Naive thymus-derived CD4-positive, alpha-beta T cell (primary cell): ENCODE results near the gene TM9SF2. TPM values are rescaled to one million over a fixed set of nuclear protein-coding genes. Genes with fewer than 3 reads are reported as not detected.

Source experiments
- ATAC-seq: fragments of 150-1000 bp; cut with Tn5 transposase; 2 replicates; pipeline ENCODE4 v1.10.0; 2021; ENCODE audit warnings: mild to moderate bottlenecking, moderate library complexity
- CTCF ChIA-PET: fragments of 350-600 bp; sonication (Branson Sonifier 250); formaldehyde crosslinking; loops from one replicate; lab custom pipeline; 2021; ENCODE audit warnings: antibody characterized with exemption; lab: Charles Lee
- POLR2A ChIA-PET: fragments of 350-600 bp; sonication (Branson Sonifier 250); formaldehyde crosslinking; loops from one replicate; lab custom pipeline; 2021; ENCODE audit warnings: antibody characterized with exemption, inconsistent platforms; lab: Charles Lee
- DNase-seq, 9 donors: peaks; one replicate each; pipeline versions ENCODE4 v3.0.0 to v3.0.0-alpha.2; 2020 to 2022; ENCODE audit warnings: mixed read lengths in 1 of 9
- H3K27ac ChIP-seq: one replicate; pipeline ENCODE4 v1.7.0; 2013; ENCODE audit warnings: mild to moderate bottlenecking, low read depth, low read length, moderate library complexity
- H3K27me3 ChIP-seq, 2 donors: one replicate each; pipeline ENCODE4 v1.7.0; 2013; ENCODE audit warnings: low read length in 2 of 2, mild to moderate bottlenecking in 2 of 2, moderate library complexity in 2 of 2; ENCODE audit not compliant: control insufficient read depth in 2 of 2, insufficient read depth in 2 of 2
- H3K36me3 ChIP-seq, 3 experiments: 1 replicate in 2 of 3; 2 replicates in 1 of 3; pipeline ENCODE4 v1.7.0; 2013; ENCODE audit warnings: low read length in 3 of 3, mild to moderate bottlenecking in 3 of 3, moderate library complexity in 1 of 3; ENCODE audit not compliant: insufficient read depth in 3 of 3, control insufficient read depth in 2 of 3
- H3K4me1 ChIP-seq, 2 donors: one replicate each; pipeline ENCODE4 v1.7.0; 2013; ENCODE audit warnings: low read length in 2 of 2, mild to moderate bottlenecking in 2 of 2, moderate library complexity in 1 of 2; ENCODE audit not compliant: control insufficient read depth in 2 of 2, insufficient read depth in 2 of 2
- H3K4me3 ChIP-seq: 2 replicates; pipeline ENCODE4 v1.7.0; 2013; ENCODE audit warnings: mild to moderate bottlenecking, low read length
- H3K9me3 ChIP-seq, 3 experiments: 1 replicate in 2 of 3; 2 replicates in 1 of 3; pipeline ENCODE4 v1.7.0; 2013; ENCODE audit warnings: low read length in 3 of 3; ENCODE audit not compliant: control insufficient read depth in 2 of 3
- H3K27ac Mint-ChIP-seq, 9 donors: one replicate each; pipeline ENCODE4 v1.8.0; 2020 to 2022; ENCODE audit warnings: mixed read lengths in 9 of 9, mild to moderate bottlenecking in 8 of 9, moderate library complexity in 5 of 9, inconsistent platforms in 2 of 9
- H3K27me3 Mint-ChIP-seq, 5 donors: one replicate each; pipeline ENCODE4 v1.8.0; 2021 to 2022; ENCODE audit warnings: mixed read lengths in 5 of 5, mild to moderate bottlenecking in 1 of 5
- H3K36me3 Mint-ChIP-seq, 5 donors: one replicate each; pipeline ENCODE4 v1.8.0; 2020 to 2022; ENCODE audit warnings: mixed read lengths in 5 of 5, mild to moderate bottlenecking in 3 of 5, inconsistent platforms in 1 of 5
- H3K4me1 Mint-ChIP-seq, 7 donors: one replicate each; pipeline ENCODE4 v1.8.0; 2020 to 2022; ENCODE audit warnings: mixed read lengths in 7 of 7, mild to moderate bottlenecking in 3 of 7, inconsistent platforms in 1 of 7
- H3K4me3 Mint-ChIP-seq, 10 donors: one replicate each; pipeline ENCODE4 v1.8.0; 2020 to 2022; ENCODE audit warnings: mild to moderate bottlenecking in 10 of 10, mixed read lengths in 10 of 10, moderate library complexity in 6 of 10, inconsistent platforms in 2 of 10
- H3K9me3 Mint-ChIP-seq, 11 donors: one replicate each; pipeline ENCODE4 v1.8.0; 2020 to 2022; ENCODE audit warnings: mixed read lengths in 11 of 11, mild to moderate bottlenecking in 4 of 11, inconsistent platforms in 1 of 11, moderate library complexity in 1 of 11
- intact Hi-C, 2 donors: fragments of 100-400 bp; cut with micrococcal nuclease; formaldehyde crosslinking; loops; one replicate each; pipeline ENCODE4 v1.15.1; 2023
- polyA plus RNA-seq, 2 donors: library from polyadenylated mRNA; unstranded; fragments of 300-500 nt; fragmentation: Illumina TruSeq; gene quantifications; one replicate each; pipeline ENCODE4 v1.2.3, GENCODE V29; 2021
- total RNA-seq, 6 experiments: library from RNA in 5 of 6; stranded (reverse) in 5 of 6; gene quantifications; 1 replicate in 5 of 6; 2 replicates in 1 of 6; pipeline ENCODE4 v1.2.3 and lab custom pipeline; 2021 to 2026

The TM9SF2 gene
- total and polyA plus RNA-seq, 7 experiments from 2014 or later = 38.0 to 81.9 (median 53.6) TPM

DNA sequence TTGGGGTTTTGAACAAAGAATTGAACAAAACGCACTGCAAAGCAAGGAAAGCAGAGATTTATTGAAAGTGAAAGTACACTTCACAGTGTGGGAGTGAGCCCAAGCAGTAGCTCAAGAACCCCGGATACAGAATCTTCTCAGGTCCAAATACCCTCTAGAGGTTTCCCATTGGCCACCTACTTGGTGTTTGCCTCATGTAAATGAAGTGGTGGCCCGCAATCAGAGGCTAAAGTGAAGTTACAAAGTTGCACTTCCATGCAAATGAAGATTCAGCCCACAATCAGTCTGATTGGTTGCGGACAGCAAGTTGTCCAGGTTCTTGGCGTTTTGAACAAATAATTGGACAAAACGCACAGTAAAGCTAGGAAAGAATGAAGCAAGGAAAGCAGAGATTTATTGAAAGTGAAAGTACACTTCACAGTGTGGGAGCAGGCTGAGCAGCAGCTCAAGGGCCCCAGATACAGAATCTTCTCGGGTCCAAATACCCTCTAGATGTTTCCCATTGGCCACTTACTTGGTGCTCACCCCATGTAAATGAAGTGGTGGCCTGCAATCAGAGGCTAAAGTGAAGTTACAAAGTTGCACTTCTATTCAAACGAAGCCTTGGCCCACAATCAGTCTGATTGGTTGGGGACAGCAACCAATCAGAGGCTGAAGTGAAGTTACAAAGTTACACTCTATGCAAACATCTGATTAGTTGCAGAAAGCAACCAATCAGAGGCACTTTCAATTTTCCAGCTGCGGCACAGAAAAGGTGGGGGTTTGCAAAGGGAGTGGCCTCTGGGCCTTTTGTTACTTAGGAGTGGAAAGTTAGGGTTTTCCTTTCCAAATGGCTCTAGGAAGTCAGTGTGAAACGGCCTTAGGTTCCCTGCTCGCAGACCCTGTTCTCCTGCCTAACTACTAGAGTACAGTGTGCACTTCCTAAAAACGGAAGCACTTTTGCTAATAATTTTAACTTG, 4.8 kb upstream of the TM9SF2 start:
- POLR2A ChIA-PET = interaction anchor here (0.6 to 2.1 kb wide), 12 partner anchors 9 to 277 kb away, joined by 3 to 8 read pairs (median 4); partner anchors contain the start of gene CLYBL
- intact Hi-C loops = loop anchor here (1.0 to 5.0 kb wide), 13 partner anchors 8 to 919 kb away; partner anchors contain the start of genes GPR183 (in 2 of the 2), STK24 (in 1 of the 2), UBAC2 (in 1 of the 2) and ZIC2 (in 1 of the 2)
- peaks cover 4 to 28% (median 15%) of the 10 kb centered on the region in 5 donors for H3K36me3 Mint-ChIP-seq
- DNase-seq (peak; percentile 13 to 84 (median 79)), ATAC-seq (peak; percentile 52)
- CTCF ChIA-PET = interaction anchor here (0.6 to 1.9 kb wide), 4 partner anchors 10 to 319 kb away, joined by 3 to 5 read pairs (median 4); no protein-coding TSS in a partner anchor
- peaks cover 22 to 39% of the 10 kb centered on the region in 2 donors for H3K4me1 ChIP-seq
- H3K4me3 Mint-ChIP-seq = peak overlapping the region; percentile 89 to 99 (median 94)
- H3K27ac Mint-ChIP-seq = peak overlapping the region; percentile 92 to 99 (median 97)
- peaks cover 0 to 4% (median 0%) of the 10 kb centered on the region in 5 donors for H3K27me3 Mint-ChIP-seq
- peak overlapping the region; percentile 65 for H3K4me3 ChIP-seq
- H3K27ac ChIP-seq = peak overlapping the region; percentile 78
- no peaks in the 10 kb centered on the region for H3K9me3 ChIP-seq
- H3K9me3 Mint-ChIP-seq = peaks cover 0 to 9% (median 3%) of the 10 kb centered on the region in 11 donors
- H3K27me3 ChIP-seq = no peaks in the 10 kb centered on the region
- H3K4me1 Mint-ChIP-seq = peaks cover 41 to 79% (median 74%) of the 10 kb centered on the region in 7 donors
- peaks cover 0 to 2% (median 0%) of the 10 kb centered on the region in 3 experiments for H3K36me3 ChIP-seq

DNA sequence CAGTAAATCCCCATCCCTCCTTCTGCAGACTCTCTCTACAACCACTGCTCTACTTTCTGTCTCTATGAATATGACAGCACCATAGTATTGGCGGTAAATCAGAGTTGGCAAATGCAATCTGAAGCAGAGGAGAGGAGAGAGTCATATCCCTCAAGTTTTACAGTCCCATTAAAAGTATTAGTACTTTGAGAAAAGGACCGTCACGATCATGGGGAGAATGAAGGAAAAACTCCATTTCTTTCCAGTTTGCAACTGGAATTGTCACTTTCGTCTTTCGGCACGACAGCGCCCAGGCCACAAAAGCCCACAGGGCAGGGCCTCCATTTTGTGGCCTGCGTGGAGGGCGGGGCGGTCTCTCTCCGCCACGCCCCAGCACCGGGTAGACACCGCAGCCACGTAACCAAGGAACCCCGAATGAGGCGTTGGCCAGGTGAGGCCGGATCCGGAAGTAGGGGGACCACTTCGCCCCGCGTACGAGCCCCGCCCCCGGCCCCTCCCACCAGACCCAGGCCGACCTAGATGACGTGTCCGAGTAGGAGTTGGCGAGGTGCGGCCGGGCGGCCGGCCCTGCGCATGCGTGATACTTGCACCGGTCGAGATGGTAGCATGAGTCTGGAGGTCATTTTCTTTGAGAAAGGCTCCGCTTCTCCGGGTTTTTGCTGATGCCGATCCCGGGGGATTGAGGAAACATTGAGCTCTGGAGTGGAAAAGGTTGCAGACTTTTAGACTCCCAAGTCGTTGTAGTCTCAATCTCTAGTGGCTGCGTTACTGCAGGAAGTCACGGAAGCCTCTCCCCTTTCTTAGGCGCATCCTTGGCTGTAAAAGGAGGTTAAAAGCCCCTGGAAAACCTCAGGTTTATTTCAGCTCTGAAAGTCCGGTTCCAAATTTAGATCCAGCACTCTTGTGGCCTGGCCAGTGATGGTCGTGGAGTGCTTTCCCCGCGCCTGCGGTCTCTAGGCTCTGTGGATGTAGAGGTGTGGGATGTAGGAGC, 2.8 kb upstream of the TM9SF2 start:
- intact Hi-C loops = loop anchor here (1.0 to 5.0 kb wide), 7 partner anchors 108 to 1176 kb away; partner anchors contain the start of genes CLYBL (in 2 of the 2), GPR183 (in 1 of the 2), STK24 (in 1 of the 2) and TMTC4 (in 1 of the 2)
- Histone ChIP-seq H3K4me3 (peak overlapping the region; percentile 75), H3K27ac (peak overlapping the region; percentile 78), H3K4me1 (peaks cover 36 to 53% of the 10 kb centered on the region in 2 donors), H3K9me3 (no peaks in the 10 kb centered on the region), H3K27me3 (no peaks in the 10 kb centered on the region), H3K36me3 (peaks cover 0 to 6% (median 0%) of the 10 kb centered on the region in 3 experiments)
- Mint-ChIP-seq H3K9me3 (peaks cover 0 to 9% (median 0%) of the 10 kb centered on the region in 11 donors), H3K27ac (peak overlapping the region; percentile 92 to 99 (median 97)), H3K4me3 (peak overlapping the region; percentile 77 to 95 (median 90)), H3K36me3 (peaks cover 0 to 25% (median 3%) of the 10 kb centered on the region in 5 donors), H3K27me3 (peaks cover 0 to 4% (median 0%) of the 10 kb centered on the region in 5 donors), H3K4me1 (peaks cover 54 to 93% (median 82%) of the 10 kb centered on the region in 7 donors)
- ChIA-PET POLR2A (interaction anchor here (0.9 to 1.2 kb wide), 6 partner anchors 13 to 299 kb away, joined by 3 to 5 read pairs (median 3); partner anchors contain the start of gene CLYBL), CTCF (interaction anchor here (0.7 to 1.3 kb wide), 3 partner anchors 9 to 228 kb away, joined by 3 read pairs; no protein-coding TSS in a partner anchor)
- ATAC-seq (peak; percentile 85), DNase-seq (peak; percentile 73 to 96 (median 91))

GRCh38 chr13:99500839-99501183, 461 bp upstream of the TM9SF2 start:
- peaks cover 46 to 60% of the 10 kb centered on the region in 2 donors for H3K4me1 ChIP-seq
- ChIA-PET POLR2A (interaction anchor here (0.6 to 4.0 kb wide), 13 partner anchors 11 to 280 kb away, joined by 3 to 17 read pairs (median 4); partner anchors contain the start of genes CLYBL and GPR18), CTCF (interaction anchor here (0.6 to 1.7 kb wide), 7 partner anchors 58 to 1014 kb away, joined by 3 to 6 read pairs (median 3); partner anchors contain the start of gene UBAC2)
- peaks cover 0 to 6% (median 0%) of the 10 kb centered on the region in 3 experiments for H3K36me3 ChIP-seq
- Mint-ChIP-seq H3K27me3 (peaks cover 0 to 4% (median 0%) of the 10 kb centered on the region in 5 donors), H3K4me3 (peak overlapping the region; percentile 94 to 100 (median 97)), H3K4me1 (peaks cover 55 to 93% (median 85%) of the 10 kb centered on the region in 7 donors), H3K27ac (peak overlapping the region; percentile 96 to 99 (median 98)), H3K36me3 (peaks cover 0 to 22% (median 0%) of the 10 kb centered on the region in 5 donors), H3K9me3 (peaks cover 0 to 9% (median 0%) of the 10 kb centered on the region in 11 donors)
- intact Hi-C loops = loop anchor here (1.0 to 10.0 kb wide), 14 partner anchors 37 to 1173 kb away; partner anchors contain the start of genes GGACT (in 2 of the 2), GPR18 (in 1 of the 2), TMTC4 (in 1 of the 2) and UBAC2 (in 1 of the 2)
- peak overlapping the region; percentile 93 for H3K4me3 ChIP-seq
- H3K9me3 ChIP-seq = no peaks in the 10 kb centered on the region
- ATAC-seq (peak; percentile 2), DNase-seq (no peak)
- H3K27ac ChIP-seq = peak overlapping the region; percentile 94
- H3K27me3 ChIP-seq = no peaks in the 10 kb centered on the region

- Histone ChIP-seq H3K4me3 (peak overlapping the region; percentile 93), H3K9me3 (no peaks in the 10 kb centered on the region), H3K36me3 (peaks cover 0 to 6% (median 2%) of the 10 kb centered on the region in 3 experiments), H3K27me3 (no peaks in the 10 kb centered on the region), H3K4me1 (peaks cover 53 to 70% of the 10 kb centered on the region in 2 donors), H3K27ac (peak overlapping the region; percentile 94)
- Mint-ChIP-seq H3K36me3 (peaks cover 0 to 22% (median 0%) of the 10 kb centered on the region in 5 donors), H3K9me3 (peaks cover 0 to 7% (median 0%) of the 10 kb centered on the region in 11 donors), H3K4me3 (peak overlapping the region; percentile 94 to 100 (median 97)), H3K27ac (peak overlapping the region; percentile 96 to 99 (median 98)), H3K27me3 (peaks cover 0 to 4% (median 0%) of the 10 kb centered on the region in 5 donors), H3K4me1 (peaks cover 60 to 93% (median 85%) of the 10 kb centered on the region in 7 donors)
- ATAC-seq = no peak
- CTCF ChIA-PET = interaction anchor here (0.9 to 1.7 kb wide), 4 partner anchors 59 to 236 kb away, joined by 3 to 5 read pairs (median 3); no protein-coding TSS in a partner anchor
- POLR2A ChIA-PET = interaction anchor here (0.7 to 4.0 kb wide), 10 partner anchors 26 to 301 kb away, joined by 3 to 17 read pairs (median 4); partner anchors contain the start of genes CLYBL and UBAC2
- DNase-seq = peak in 4 of 9 donors; percentile 10 to 37 (median 30)
- intact Hi-C loops = loop anchor here (1.0 to 10.0 kb wide), 15 partner anchors 38 to 1172 kb away; partner anchors contain the start of genes GGACT (in 2 of the 2), GPR18 (in 1 of the 2), TMTC4 (in 1 of the 2) and UBAC2 (in 1 of the 2)
Measured at GRCh38 chr13:99501848-99502301, 603 bp downstream of the TM9SF2 start.

- H3K27me3 Mint-ChIP-seq = peaks cover 0 to 4% (median 0%) of the 10 kb centered on the region in 5 donors
- DNase-seq = peak in 5 of 9 donors; percentile 16 to 51 (median 41)
- CTCF ChIA-PET = interaction anchor here (0.7 to 2.3 kb wide), 10 partner anchors 9 to 236 kb away, joined by 3 to 18 read pairs (median 4); no protein-coding TSS in a partner anchor
- H3K27ac ChIP-seq = no peak overlapping the region
- peak overlapping the region in 9 of 10 donors; percentile 20 to 66 (median 46) for H3K4me3 Mint-ChIP-seq
- H3K4me1 ChIP-seq = peaks cover 40 to 45% of the 10 kb centered on the region in 2 donors
- intact Hi-C loops = loop anchor here (1.0 to 10.0 kb wide), 3 partner anchors 64 to 237 kb away; no protein-coding TSS in a partner anchor
- no peak for ATAC-seq
- POLR2A ChIA-PET = interaction anchor here (1.3 kb wide), 2 partner anchors 9 to 10 kb away, joined by 3 read pairs; no protein-coding TSS in a partner anchor
- H3K27me3 ChIP-seq = no peaks in the 10 kb centered on the region
- no peak overlapping the region for H3K4me3 ChIP-seq
- H3K36me3 Mint-ChIP-seq = peaks cover 7 to 45% (median 32%) of the 10 kb centered on the region in 5 donors
- peaks cover 0 to 13% (median 6%) of the 10 kb centered on the region in 3 experiments for H3K9me3 ChIP-seq
- peaks cover 0 to 26% (median 3%) of the 10 kb centered on the region in 11 donors for H3K9me3 Mint-ChIP-seq
- H3K36me3 ChIP-seq = peaks cover 0 to 21% (median 4%) of the 10 kb centered on the region in 3 experiments
- peaks cover 58 to 89% (median 82%) of the 10 kb centered on the region in 7 donors for H3K4me1 Mint-ChIP-seq
- peak overlapping the region in 2 of 9 donors; percentile 0 to 21 for H3K27ac Mint-ChIP-seq
Measured at GRCh38 chr13:99505814-99506269, 4.6 kb downstream of the TM9SF2 start.
